SK-N-SH (cell line): ENCODE data around the gene CCNL1. TPM values are rescaled to one million over a fixed set of nuclear protein-coding genes. Genes with fewer than 3 reads are reported as not detected.

Experiments
- CTCF ChIA-PET: fragments of 300-600, 350-600 bp; formaldehyde crosslinking; extraction: SDS; loops from one replicate; lab custom pipeline; 2021; lab: Yijun Ruan, JAX
- POLR2A ChIA-PET: fragments of 350-600 bp; sonication (Branson Sonifier 250); formaldehyde crosslinking; extraction: SDS; loops from one replicate; lab custom pipeline; 2020; ENCODE audit warnings: antibody characterized with exemption, inconsistent platforms; lab: Yijun Ruan, JAX
- DNase-seq: peaks from one replicate; pipeline ENCODE4 v3.0.0; 2012
- H2AFZ ChIP-seq: fragments of 200-600 bp; sonication (generic); 2 replicates; pipeline ENCODE4 v1.8.1; 2016; ENCODE audit warnings: antibody characterized with exemption, mild to moderate bottlenecking, low read depth
- H3F3A ChIP-seq: fragments of 200-600 bp; sonication (generic); replicated peaks from 2 replicates; pipeline ENCODE3; 2016; ENCODE audit warnings: antibody characterized with exemption, mild to moderate bottlenecking; ENCODE audit not compliant: insufficient read depth
- H3K27ac ChIP-seq, 2 experiments: fragments of 200-500 bp in 1 of 2; fragments of 200-600 bp in 1 of 2; sonication (Bioruptor generic) in 1 of 2; sonication (generic), shearing (Covaris generic) in 1 of 2; 2 replicates each; pipeline versions ENCODE4 v1.5.1 to v1.6.1; 2014 to 2016; ENCODE audit warnings: low read depth in 2 of 2, inconsistent platforms in 1 of 2, low read length in 1 of 2, mild to moderate bottlenecking in 1 of 2, mixed read lengths in 1 of 2
- H3K27me3 ChIP-seq: fragments of 200-600 bp; sonication (generic), shearing (Covaris generic); 2 replicates; pipeline ENCODE4 v1.6.1; 2016; ENCODE audit warnings: mixed run types; ENCODE audit not compliant: insufficient read depth
- H3K36me3 ChIP-seq, 2 experiments: fragments of 200-500 bp in 1 of 2; fragments of 200-600 bp in 1 of 2; sonication (Bioruptor generic) in 1 of 2; sonication (generic) in 1 of 2; replicated peaks in 1 of 2; 2 replicates each; pipeline versions ENCODE3 to v1.5.1; 2014 to 2016; ENCODE audit warnings: low read length in 1 of 2, mild to moderate bottlenecking in 1 of 2; ENCODE audit not compliant: insufficient read depth in 2 of 2, control insufficient read depth in 1 of 2
- H3K4me1 ChIP-seq, 2 experiments: fragments of 200-500 bp in 1 of 2; fragments of 200-600 bp in 1 of 2; sonication (Bioruptor generic) in 1 of 2; sonication (generic), shearing (Covaris generic) in 1 of 2; 2 replicates each; pipeline versions ENCODE4 v1.5.1 to v1.6.1; 2014 to 2016; ENCODE audit warnings: low read depth in 1 of 2, low read length in 1 of 2, mixed run types in 1 of 2; ENCODE audit not compliant: insufficient read depth in 2 of 2, control insufficient read depth in 1 of 2
- H3K4me2 ChIP-seq: fragments of 200-600 bp; sonication (generic), shearing (Covaris generic); 2 replicates; pipeline ENCODE4 v1.6.1; 2017; ENCODE audit warnings: mixed run types
- H3K4me3 ChIP-seq, 2 experiments: fragments of 200-500 bp in 1 of 2; fragments of 200-600 bp in 1 of 2; sonication (Bioruptor generic) in 1 of 2; sonication (generic), shearing (Covaris generic) in 1 of 2; 2 replicates each; pipeline versions ENCODE4 v1.5.1 to v1.8.1; 2014 to 2016; ENCODE audit warnings: low read depth in 2 of 2, inconsistent platforms in 1 of 2, low read length in 1 of 2, mild to moderate bottlenecking in 1 of 2, mixed read lengths in 1 of 2, moderate library complexity in 1 of 2
- H3K79me2 ChIP-seq: fragments of 200-600 bp; sonication (generic); 2 replicates; pipeline ENCODE4 v1.8.1; 2017; ENCODE audit warnings: mild to moderate bottlenecking; ENCODE audit not compliant: insufficient read depth
- H3K9ac ChIP-seq: fragments of 200-600 bp; sonication (generic); 2 replicates; pipeline ENCODE4 v1.6.1; 2017; ENCODE audit warnings: mixed run types
- H3K9me2 ChIP-seq: fragments of 200-600 bp; sonication (generic); 2 replicates; pipeline ENCODE4 v1.6.1; 2017; ENCODE audit warnings: mixed run types
- H3K9me3 ChIP-seq: fragments of 200-600 bp; sonication (generic); 2 replicates; pipeline ENCODE4 v1.6.1; 2017; ENCODE audit warnings: mixed run types, mild to moderate bottlenecking, moderate library complexity
- H4K20me1 ChIP-seq: fragments of 200-600 bp; sonication (generic); 2 replicates; pipeline ENCODE4 v1.6.1; 2017; ENCODE audit warnings: mild to moderate bottlenecking, mixed run types; ENCODE audit not compliant: insufficient read depth
- CHD2 ChIP-seq: fragments of 150-350 bp; IDR thresholded peaks from 2 replicates; pipeline ENCODE4 v1.6.1; 2018; ENCODE audit warnings: low read length; ENCODE audit not compliant: partially characterized antibody
- CTCF ChIP-seq: fragments of 200-600 bp; sonication (generic); IDR thresholded peaks from 2 replicates; pipeline ENCODE4 v1.6.1; 2017; ENCODE audit warnings: antibody characterized with exemption, mild to moderate bottlenecking, moderate library complexity
- ELF1 ChIP-seq: IDR thresholded peaks from 2 replicates; pipeline ENCODE4 v1.4.0; 2012
- EP300 ChIP-seq, 2 experiments: IDR thresholded peaks; 2 replicates each; pipeline versions ENCODE4 v1.4.0 to v1.6.1; 2012; ENCODE audit warnings: borderline replicate concordance in 1 of 2, low read depth in 1 of 2, low read length in 1 of 2
- EZH2phosphoT487 ChIP-seq: fragments of 200-600 bp; sonication (generic); IDR thresholded peaks from 2 replicates; pipeline ENCODE4 v1.6.1; 2017; ENCODE audit warnings: low read depth, mixed run types, mild to moderate bottlenecking, antibody characterized with exemption, moderate library complexity, borderline replicate concordance
- IRF3 ChIP-seq: fragments of 150-350 bp; IDR thresholded peaks from 2 replicates; pipeline ENCODE4 v1.6.1; 2016; ENCODE audit warnings: mild to moderate bottlenecking, low read depth, low read length
- JUND ChIP-seq: IDR thresholded peaks from 2 replicates; pipeline ENCODE4 v1.4.0; 2012
- MAX ChIP-seq: IDR thresholded peaks from 2 replicates; pipeline ENCODE4 v1.4.0; 2012; ENCODE audit warnings: low read depth
- NFIC ChIP-seq: IDR thresholded peaks from 2 replicates; pipeline ENCODE4 v1.4.0; 2012; ENCODE audit warnings: borderline replicate concordance
- PBX3 ChIP-seq: IDR thresholded peaks from 2 replicates; pipeline ENCODE4; 2012
- POLR2AphosphoS5 ChIP-seq: IDR thresholded peaks from 2 replicates; pipeline ENCODE4 v1.6.1; 2012; ENCODE audit warnings: low read depth, low read length
- RAD21 ChIP-seq: IDR thresholded peaks from 2 replicates; pipeline ENCODE4 v1.6.1; 2012; ENCODE audit warnings: mild to moderate bottlenecking, low read length
- REST ChIP-seq: IDR thresholded peaks from 2 replicates; pipeline ENCODE4 v1.6.1; 2012; ENCODE audit warnings: mild to moderate bottlenecking, low read depth, low read length, moderate library complexity
- RFX5 ChIP-seq: IDR thresholded peaks from 2 replicates; pipeline ENCODE4 v1.6.1; 2012; ENCODE audit warnings: mild to moderate bottlenecking, improper control_type of control experiment, low read length
- RXRA ChIP-seq: IDR thresholded peaks from 2 replicates; pipeline ENCODE4 v1.4.0; 2012; ENCODE audit warnings: low read depth, mild to moderate bottlenecking, borderline replicate concordance
- SIN3A ChIP-seq: IDR thresholded peaks from 2 replicates; pipeline ENCODE4 v1.6.1; 2012; ENCODE audit warnings: low read depth, mild to moderate bottlenecking, low read length, moderate library complexity, borderline replicate concordance
- SMC3 ChIP-seq: IDR thresholded peaks from 2 replicates; pipeline ENCODE4 v1.6.1; 2012; ENCODE audit warnings: low read depth, low read length, improper control_type of control experiment
- TCF12 ChIP-seq: IDR thresholded peaks from 2 replicates; pipeline ENCODE4 v1.4.0; 2012
- YY1 ChIP-seq: IDR thresholded peaks from 2 replicates; pipeline ENCODE4 v1.4.0; 2012; ENCODE audit warnings: low read depth, mild to moderate bottlenecking
- WGBS: methylation state at CpG from one replicate; pipeline ENCODE4 v1.1.6; 2017; ENCODE audit warnings: low lambda C conversion rate; 5-methylcytosine and 5-hydroxymethylcytosine counted together
- polyA plus RNA-seq, 3 experiments: library from polyadenylated mRNA; depleted of rRNA; stranded (reverse); fragments of >200 nt; gene quantifications; 2 replicates each; pipeline ENCODE4 v1.2.3, GENCODE V29; 2012

Gene CCNL1
- polyA plus RNA-seq, 1 of the 3 experiments (the other 2 are of a cell fraction): 99.8 TPM

GRCh38 chr3:157107037-157107436, 52.9 kb downstream of the CCNL1 start:
- 61% methylated on average over 2 of the region's 2 CpGs for WGBS
- POLR2A ChIA-PET: no interaction called here
- DNase-seq: no peak
- Histone ChIP-seq H3K27ac (no peak overlapping the region), H4K20me1 (no peaks in the 10 kb centered on the region), H3K79me2 (no peaks in the 10 kb centered on the region), H3K4me3 (no peak overlapping the region), H3K36me3 (no peaks in the 10 kb centered on the region), H3K9ac (no peak overlapping the region), H2AFZ (no peak overlapping the region), H3K4me2 (no peak overlapping the region), H3K4me1 (peaks cover 0 to 16% of the 10 kb centered on the region in 2 experiments; a peak in 2 of 4 replicates), H3K27me3 (no peaks in the 10 kb centered on the region), H3F3A (no peaks in the 10 kb centered on the region), H3K9me2 (no peaks in the 10 kb centered on the region), H3K9me3 (no peaks in the 10 kb centered on the region)
- CTCF ChIA-PET: interaction anchor here (1.1 to 3.1 kb wide), 4 partner anchors 9 to 956 kb away, joined by 3 to 14 read pairs (median 4); no protein-coding TSS in a partner anchor
- TF ChIP-seq CHD2 (no peak), RXRA (no peak), CTCF (no peak), MAX (no peak), RFX5 (no peak), TCF12 (no peak)

GRCh38 chr3:157104928-157105652, 54.9 kb downstream of the CCNL1 start:
- no peaks in the 10 kb centered on the region for H3K9me3 ChIP-seq
- H2AFZ ChIP-seq: no peak overlapping the region
- no peaks in the 10 kb centered on the region for H3K9me2 ChIP-seq
- DNase-seq: no peak
- ChIA-PET CTCF (interaction anchor here (0.7 to 1.5 kb wide), 2 partner anchors 32 kb away, joined by 3 to 11 read pairs; no protein-coding TSS in a partner anchor), POLR2A (interaction anchor here (1.6 kb wide), 1 partner anchor 16 kb away, joined by 5 read pairs; no protein-coding TSS in a partner anchor)
- H4K20me1 ChIP-seq: no peaks in the 10 kb centered on the region
- H3K4me1 ChIP-seq: peaks cover 0 to 20% of the 10 kb centered on the region in 2 experiments; a peak in 1 of 4 replicates
- no peaks in the 10 kb centered on the region for H3F3A ChIP-seq
- H3K9ac ChIP-seq: no peak overlapping the region
- no peak overlapping the region for H3K4me2 ChIP-seq
- WGBS: 73% methylated on average over 6 of the region's 7 CpGs
- no peaks in the 10 kb centered on the region for H3K79me2 ChIP-seq
- H3K4me3 ChIP-seq: no peak overlapping the region
- H3K27ac ChIP-seq: no peak overlapping the region
- no peaks in the 10 kb centered on the region for H3K27me3 ChIP-seq
- no peaks in the 10 kb centered on the region for H3K36me3 ChIP-seq
- TF ChIP-seq EP300 (IDR thresholded peaks at IDR 0.05; ENCODE audit: borderline replicate concordance in 1 of 2, low read depth in 1 of 2, low read length in 1 of 2) (no peak), NFIC (no peak), RFX5 (no peak), JUND (no peak), SMC3 (no peak), IRF3 (no peak), EZH2phosphoT487 (no peak), SIN3A (no peak), PBX3 (no peak), RAD21 (no peak), MAX (no peak), REST (no peak), POLR2AphosphoS5 (no peak), YY1 (no peak), ELF1 (no peak)
